IPS DF 4.7 (cell line): ENCODE results near the gene KCTD1.

Source experiments
- DNase-seq: peaks from one replicate; pipeline ENCODE4 v3.0.0-alpha.2; 2013; ENCODE audit warnings: low spot score; ENCODE audit errors: extremely low read depth

Gene KCTD1

DNA sequence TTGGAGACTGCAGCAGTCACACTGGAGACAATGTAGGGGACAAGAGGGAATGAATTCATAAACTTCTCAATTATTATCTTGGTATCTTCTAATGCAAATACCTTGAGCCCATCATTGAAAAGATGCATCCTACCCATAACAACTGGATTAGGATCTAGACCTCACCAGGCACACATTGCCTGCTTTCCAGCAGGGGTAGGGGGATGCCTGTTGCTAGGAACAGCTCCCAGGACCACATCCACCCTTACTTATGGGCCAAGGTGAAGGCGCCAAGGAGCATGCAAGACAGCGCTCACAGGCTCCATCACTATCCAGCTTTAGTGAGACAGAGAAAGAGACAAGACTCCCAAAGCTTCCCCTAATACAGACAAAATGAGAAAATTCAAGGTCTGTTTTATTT, 24.4 kb downstream of the KCTD1 start:
- no peak for DNase-seq

DNA sequence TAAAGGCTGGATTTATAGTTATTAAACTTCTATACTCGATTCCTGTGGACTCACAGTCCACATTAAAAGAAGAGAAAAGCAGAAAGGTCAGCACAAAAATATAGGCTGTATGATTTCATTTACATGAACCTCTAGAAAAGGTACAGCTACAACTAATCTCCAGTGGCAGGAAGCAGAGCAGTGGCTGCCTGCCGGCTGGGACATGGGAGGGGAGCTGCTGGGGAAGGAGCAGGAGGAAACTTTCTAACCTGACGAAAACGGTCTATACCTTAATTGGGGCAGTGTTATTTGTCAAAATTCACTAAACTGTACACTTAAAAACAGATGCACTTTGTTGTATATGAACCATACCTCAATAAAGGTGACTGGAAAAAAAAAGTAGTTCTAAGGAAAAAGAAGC, 26.7 kb downstream of the KCTD1 start:
- DNase-seq = no peak

DNA sequence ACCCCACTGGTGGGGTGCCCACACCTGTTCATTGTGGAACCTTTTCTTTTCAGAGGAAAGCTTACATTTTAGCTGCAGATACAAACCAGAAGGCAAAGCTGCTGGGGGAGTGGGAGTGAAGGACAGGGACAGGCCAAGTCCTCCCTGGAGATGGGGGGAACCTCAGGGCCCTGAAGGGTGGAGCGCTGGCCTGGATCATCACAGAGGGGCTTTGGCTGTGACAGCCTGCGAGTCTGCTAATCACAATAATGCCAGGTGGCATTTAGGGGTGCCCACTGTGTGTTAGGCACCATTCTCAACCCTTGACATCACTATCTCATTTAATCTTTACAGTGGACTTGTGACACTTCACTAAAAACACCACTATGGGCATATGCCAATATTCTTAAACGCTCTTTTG, 27.4 kb downstream of the KCTD1 start:
- no peak for DNase-seq

DNA sequence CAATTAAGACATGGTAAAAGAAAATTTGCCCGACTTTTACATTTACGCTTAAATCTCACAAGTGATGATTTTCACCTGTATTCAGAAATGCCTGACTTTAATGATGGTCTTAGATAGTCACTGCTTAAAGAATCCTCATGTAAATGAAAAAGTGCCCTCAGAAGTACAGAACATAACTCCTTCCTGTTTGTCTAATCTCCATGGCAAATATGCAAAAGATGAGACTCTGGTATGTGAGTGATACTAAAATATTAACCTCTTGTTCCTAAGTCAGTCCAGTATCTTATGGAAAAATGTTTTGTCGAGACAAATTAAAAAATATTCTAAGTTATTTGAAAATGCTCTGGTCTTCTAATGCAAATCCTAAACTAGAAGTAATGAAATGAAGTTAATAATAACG, 29.2 kb downstream of the KCTD1 start:
- no peak for DNase-seq

DNA sequence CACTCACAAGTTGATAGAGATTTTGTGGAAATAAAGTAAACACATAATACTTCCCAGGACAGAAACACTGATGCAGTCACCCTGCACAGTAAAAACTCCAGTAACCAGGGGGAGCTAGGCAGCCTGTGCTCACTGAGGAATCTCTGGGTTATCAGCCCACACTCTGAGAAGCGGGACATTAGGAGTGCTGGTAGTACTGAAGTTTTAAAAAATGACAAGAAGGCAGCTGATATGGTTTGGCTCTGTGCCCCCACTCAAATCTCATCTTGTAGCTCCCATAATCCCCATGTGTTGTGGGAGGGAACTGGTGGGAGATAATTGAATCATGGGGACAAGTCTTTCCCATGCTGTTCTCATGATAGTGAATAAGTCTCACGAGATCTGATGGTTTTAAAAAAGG, 31.4 kb downstream of the KCTD1 start:
- no peak for DNase-seq

DNA sequence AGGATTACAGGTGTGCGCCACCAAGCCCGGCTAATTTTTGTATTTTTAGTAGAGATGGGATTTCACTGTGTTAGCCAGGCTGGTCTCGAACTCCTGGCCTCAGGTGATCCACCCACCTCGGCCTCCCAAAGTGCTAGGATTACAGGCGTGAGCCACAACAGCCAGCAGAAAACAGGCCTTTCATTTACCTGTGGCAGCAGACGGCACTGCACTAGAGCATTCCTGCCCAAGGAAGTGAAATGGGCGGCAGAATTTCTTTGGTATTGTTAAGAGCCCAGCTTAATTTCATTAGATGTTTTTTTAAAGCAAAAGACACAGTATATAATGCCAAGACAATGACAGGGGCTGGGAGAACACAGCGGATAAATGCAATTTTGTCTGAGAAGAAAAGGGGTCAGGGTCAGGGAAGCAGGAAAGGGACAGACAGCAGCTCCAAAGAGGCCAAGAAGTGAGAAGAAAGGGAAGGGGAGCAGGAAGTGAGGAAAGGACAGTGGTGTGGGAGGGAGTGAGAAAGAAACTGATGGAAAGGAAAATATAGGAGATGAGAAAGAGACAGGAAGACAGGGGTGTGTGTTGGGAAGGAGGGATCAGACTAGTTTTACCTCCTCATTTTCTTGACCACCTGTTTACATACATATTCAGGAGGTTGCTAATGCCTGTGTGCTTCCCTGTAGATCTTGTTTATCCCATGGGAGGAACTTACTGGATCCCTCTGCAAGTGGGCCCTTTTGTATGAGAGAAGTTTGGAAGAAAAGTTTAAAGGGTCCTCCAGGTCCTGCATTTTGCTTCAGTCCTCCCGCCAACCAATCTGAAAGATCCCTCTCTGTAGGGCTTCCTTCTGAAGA, 32.5 kb downstream of the KCTD1 start:
- no peak for DNase-seq

DNA sequence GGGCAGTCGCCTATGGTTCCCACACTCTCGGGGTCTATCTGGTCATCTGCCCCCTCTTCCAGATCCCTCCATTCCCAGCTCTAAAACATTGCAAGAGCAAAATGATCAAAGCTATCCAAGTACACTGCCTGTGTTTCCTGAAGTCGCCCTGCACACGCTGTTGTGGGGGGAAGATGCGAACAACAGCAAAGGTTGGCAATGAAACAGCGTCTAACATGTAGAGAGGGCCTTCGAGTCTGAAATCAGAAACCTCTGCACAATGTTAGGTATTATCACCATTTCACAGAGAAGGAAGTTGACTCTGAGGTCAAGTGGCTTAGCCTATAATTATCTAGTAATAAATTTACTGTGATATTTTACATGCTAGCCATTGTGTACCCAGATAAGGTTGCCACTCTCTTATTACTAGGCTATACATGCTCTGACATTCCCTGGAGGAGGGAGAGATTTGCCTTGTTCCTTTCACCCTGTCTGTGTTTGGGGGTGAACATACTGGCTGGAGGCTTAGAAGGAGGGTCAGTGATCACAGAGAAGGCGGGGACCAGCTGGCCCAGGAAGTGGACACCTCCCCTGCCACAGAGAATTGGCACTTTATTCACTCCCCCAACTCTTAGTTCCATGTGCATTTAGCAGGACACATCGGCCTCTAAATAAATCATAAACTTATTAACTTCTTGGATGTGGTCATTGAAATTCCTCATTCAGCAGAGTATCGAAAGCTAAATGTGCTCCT, 36.8 kb downstream of the KCTD1 start:
- DNase-seq = no peak

DNA sequence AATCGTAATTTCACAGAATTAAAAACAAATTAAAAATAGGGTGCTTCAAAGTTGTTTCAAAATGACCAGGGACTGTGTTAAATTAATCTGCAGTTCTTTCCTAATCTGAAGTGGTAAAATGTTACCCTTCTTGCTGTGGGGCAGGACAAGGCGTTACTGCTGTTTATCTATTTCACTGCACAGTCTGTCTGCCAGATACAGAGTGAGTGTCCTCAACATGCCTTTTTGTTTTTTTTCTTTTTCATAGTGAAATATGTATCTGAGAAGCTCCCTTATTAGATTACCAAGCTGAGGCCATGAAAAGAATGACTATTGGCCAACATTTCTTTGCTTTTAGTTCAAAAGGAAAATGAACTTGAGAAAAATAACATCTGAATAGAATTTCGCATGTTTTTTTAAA, 38.0 kb downstream of the KCTD1 start:
- DNase-seq = no peak

DNA sequence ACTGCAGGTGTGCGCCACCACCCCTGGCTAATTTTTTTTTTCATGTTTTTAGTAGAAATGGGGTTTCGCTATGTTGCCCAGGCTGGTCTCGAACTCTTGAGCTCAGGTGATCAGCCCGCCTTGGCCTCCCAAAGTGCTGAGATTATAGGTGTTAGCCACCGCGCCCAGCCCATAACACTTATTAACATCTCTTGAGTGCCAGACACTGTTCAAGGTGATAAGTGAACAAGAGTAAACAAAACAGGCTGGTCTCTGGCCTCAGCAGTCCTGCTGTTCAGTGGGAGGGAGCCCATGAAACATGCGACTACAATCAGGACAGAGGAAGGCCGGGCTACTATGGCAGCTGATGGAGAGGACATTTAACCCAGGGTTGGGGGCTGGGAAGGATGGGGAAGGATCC, 42.3 kb downstream of the KCTD1 start:
- DNase-seq = no peak

DNA sequence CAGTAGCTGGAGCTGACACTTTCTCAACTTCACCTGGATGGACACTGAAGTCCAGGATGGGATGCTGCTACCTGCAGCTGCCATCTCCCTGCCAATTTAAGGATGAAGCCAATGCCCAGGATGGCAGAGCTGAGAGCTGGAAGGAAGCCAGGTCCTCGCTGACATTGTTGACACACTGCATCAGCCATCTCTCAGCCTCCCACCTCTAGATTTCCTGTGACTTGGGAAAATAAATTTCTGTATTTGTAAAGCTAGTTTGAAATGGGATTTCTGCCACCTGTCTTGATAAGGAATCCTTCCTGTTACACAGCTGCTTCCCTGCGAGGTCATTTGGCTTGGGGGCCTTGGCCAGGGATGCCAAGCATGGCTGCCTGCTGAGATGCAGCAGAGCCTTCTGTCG, 43.5 kb downstream of the KCTD1 start:
- no peak for DNase-seq

DNA sequence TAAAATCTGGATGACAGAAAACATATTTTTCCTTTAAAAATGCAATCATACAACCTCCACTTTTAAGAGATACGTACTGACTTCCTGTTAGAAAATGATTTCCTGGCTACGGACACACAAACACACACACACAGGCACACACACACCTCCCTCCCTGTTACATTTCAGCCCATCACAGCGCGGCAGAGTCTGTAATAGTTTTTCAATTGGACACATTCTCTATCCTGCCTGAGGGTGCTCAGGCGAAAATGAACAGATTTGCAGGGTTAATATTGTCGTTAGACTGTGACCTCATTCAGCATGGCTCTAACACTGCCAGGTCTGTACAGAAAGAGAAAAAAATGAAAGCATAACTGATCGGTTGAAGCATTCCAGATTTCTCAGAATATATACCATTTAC, 45.0 kb downstream of the KCTD1 start:
- DNase-seq = no peak

DNA sequence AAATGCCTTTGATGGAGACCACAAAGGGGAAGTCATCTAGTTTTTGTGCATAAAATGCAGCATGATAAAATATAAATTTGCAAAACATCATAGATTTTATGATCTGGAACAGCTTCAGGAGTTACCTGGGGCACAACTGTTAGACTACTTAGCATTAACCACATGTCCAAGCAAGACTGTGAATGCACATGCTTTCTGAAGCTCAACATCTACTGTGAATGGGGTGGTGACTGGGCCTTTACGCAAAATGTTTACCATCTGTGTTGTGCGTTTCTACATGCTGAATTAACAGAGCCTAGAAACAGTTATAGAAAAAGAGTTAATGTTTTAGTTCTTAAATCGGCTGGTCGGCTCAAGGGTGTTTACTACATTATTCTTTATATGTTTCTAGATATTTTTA, 45.5 kb downstream of the KCTD1 start:
- no peak for DNase-seq

DNA sequence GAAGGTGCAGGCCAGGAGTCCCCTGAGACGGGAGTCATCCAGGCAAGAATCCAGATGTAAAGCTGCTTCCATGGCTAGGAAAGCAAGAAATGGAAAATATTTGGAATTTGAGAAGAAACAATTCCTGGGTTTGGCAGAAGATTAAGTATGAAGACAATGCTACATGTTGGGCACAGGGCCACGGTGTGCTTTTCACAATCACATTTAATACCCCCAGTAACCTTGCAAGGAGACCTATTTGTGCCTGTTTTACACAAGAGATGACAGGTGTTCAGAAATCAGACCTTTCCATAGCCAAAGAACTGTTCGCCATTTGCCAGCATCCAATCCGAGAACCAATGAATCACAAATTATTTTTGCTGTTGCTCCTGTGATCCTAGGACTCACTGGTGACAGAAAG, 50.5 kb downstream of the KCTD1 start:
- no peak for DNase-seq

DNA sequence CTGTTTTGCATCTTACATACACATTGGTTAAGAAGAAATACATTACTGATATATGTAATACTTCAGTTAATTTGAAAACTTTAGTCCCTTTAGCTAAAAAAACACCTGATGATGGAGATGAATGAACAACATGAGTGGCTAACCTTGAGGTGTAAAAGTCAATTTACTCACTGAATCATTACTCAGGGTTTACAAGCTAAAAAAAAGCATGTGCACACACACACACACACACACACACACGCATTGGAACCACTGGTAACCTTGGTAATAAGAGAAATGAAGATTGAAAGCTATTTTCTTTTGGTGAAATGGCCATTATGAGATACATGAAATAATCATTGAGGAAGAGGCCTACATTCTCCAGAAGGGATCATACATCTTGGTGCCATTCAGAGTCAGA, 51.8 kb downstream of the KCTD1 start:
- DNase-seq = no peak

DNA sequence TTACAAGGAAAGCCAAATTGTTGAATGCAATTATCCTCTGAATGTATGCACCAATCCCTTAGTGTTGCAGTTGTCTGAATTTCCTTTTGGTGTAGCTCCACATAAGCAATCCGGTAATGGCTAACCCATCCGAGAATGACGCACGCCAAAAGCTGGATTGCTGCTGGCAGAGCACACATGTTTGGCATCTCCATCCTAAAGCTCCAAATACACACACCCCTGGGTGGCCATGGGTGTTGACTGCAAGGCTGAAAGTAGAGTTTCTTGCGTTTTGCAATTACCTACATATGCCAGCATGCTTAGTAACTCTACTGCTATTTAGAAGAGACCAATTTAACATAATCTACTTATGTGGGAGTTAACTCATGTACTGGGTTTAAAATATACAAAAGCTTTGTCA, 53.1 kb downstream of the KCTD1 start:
- no peak for DNase-seq

DNA sequence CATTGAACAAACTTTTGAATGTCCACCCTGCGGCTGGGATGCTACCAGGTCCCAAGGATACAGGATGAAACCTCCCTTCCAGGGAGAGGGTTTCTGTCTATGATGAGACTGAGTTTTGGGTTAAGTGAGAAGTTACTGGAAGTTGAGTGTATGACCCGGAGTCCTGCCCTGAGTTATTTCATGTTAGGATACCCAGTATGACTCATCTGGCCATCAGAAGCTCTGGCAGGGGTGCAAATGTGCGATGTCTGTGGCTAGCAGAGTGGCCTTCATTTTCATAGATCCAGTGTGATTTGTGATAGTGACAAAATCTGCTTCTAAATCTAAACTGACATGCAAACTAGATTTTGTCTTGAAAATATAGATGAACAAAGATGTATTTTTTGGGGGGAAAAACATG, 55.3 kb downstream of the KCTD1 start:
- no peak for DNase-seq

DNA sequence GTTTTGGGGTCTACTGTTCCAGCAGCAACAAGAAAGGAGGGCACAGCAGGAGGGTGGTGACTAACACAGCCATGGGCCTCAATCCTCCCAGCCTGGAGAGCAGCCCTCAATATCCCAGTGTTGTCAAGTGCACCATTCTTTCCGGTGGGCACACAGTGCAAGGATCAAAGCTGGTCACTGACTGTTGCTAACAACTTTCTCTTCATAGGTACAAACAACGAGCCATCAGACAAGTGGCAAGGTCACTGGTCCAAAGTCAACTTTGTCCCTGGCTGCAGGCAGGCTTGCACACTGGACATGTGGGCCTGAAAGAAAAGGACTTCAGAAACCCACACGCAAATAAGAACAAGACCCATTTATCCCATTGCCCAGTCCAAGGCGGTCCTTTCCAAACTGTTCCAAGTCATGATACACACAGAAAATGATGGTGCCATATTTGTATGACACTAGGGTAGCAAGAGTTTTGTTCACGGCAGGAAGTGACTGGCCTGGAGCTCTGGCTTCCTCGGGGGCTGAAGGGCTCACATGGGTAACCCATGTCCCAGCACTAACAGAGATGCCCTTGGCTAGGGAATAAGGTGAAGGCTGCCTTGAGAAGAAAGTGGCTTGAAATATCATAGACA, 57.0 kb downstream of the KCTD1 start:
- no peak for DNase-seq

DNA sequence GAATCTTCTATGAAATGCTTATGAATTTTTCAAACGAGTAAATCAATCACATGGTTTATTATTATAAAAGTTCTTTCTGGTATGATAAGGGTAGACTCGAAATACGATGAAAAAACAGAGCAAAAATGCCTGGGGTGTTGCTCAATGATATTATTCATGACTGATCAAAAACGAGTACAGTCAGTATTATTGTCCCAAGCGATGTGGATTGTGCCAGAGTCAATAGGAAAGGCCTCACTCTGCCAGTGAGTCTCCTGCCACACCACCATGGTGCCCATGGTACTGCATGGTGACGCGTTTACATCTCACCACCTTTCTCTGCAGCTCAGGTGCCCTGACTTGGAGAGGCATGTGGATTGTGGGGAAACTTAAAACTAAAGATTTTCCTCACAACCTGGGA, 58.5 kb downstream of the KCTD1 start:
- no peak for DNase-seq

DNA sequence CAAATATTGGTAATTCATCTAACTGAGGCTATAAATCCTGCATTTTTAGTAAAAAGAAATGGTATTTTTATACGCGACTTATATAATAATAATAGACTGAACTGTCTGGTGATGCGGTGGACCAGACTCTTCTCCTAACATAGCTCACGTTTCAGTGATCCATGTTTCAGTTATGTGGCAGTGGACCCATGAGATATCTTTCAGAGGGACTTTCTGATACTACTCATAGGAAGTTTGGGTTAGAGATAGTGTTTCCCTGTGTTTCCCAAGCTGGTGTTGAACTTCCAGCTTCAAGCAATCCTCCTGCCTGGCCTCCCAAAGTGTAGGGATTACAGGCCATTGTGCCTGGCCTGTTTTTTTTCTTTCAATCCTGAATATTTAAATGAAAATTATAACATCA, 59.2 kb downstream of the KCTD1 start:
- DNase-seq = no peak

DNA sequence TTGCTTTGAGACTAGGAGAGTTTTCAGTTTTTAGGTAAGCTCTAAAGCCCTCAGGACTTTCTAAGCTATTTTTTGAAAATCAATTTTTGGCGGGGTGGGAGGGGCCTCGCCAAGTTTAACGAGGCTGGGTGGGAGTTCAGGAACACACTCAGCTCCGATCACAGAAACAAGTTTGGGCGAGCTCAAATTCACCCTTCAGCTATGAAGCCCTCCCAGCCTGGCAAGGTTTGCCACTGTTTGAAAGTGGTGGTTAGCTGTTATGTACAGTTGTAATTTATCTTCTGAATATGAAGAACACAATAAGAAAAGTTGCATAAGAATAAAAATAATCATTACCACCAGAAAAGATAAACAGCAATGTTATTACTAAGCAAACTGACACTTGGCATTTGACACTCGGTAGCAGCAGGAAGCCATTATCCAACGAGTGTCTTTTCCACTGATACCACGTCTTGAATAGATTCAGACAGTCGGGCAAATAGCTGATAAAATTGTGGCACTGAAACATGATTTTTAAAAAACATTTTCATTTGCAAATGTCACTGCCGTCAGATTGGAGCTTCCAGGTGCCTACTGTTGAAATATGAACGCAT, 59.8 kb downstream of the KCTD1 start:
- DNase-seq = no peak

DNA sequence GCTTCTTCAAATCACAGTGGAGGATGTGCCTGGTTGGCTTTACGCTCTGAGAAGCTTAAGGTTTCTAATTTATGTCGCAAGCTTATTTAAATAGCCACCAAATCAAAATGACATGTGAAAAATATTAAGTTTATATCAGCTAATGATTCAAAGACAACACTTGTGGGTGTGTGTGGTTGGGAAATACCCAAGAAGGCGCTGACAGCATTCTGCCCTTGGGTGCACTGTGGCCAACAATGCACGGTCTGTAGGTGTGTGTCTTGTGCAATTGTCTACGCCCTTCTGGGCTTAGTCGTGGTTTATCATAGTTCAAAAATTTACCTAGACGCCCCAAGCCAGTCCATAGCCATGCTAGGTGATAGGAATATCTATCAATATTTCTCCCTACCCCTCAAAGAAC, 60.9 kb downstream of the KCTD1 start:
- no peak for DNase-seq

DNA sequence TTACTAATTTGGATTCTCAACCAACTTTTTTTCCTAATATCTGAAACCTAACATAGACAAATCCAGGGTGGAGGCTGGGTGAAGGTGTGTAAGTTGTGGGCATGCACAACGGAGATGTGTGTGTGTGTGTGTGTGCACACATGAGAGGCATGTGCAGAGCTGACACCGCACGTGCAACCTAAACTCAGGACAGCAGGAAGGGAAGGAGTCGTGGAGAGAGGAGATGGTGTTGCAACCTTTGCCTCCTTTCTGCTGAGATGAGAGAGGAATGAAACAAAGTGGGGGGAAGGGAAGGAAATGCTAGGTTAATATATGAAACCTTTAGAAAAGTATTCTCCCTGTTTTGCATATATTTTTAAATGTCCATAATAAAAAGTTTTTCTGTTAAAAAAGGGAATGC, 64.7 kb downstream of the KCTD1 start:
- DNase-seq = no peak
